Activated CD8-positive, alpha-beta T cell treated with anti-CD3 and anti-CD28 coated beads, Interleukin-2, amount 10 ng/mL, durations not matched to agents 7 days and 5 days (primary cell): ENCODE measurements around the gene MYCN. TPM values are rescaled to one million over a fixed set of nuclear protein-coding genes. Genes with fewer than 3 reads are reported as not detected.
"Not testable (repeated sequence)": the region's sequence is repeated elsewhere in the genome, so short reads cannot be mapped to it uniquely, and the experiment has no call there.

Experiments used
- ATAC-seq: fragments of 150-1000 bp; cut with Tn5 transposase; one replicate; pipeline ENCODE4 v1.10.0; 2021; ENCODE audit warnings: moderate library complexity
- CTCF ChIA-PET: fragments of 350-600 bp; sonication (Branson Sonifier 250); formaldehyde crosslinking; loops from one replicate; lab custom pipeline; 2021; ENCODE audit warnings: antibody characterized with exemption; lab: Charles Lee
- POLR2A ChIA-PET: fragments of 350-600 bp; sonication (Branson Sonifier 250); formaldehyde crosslinking; loops from one replicate; lab custom pipeline; 2021; ENCODE audit warnings: antibody characterized with exemption; lab: Charles Lee
- DNase-seq: peaks from one replicate; pipeline ENCODE4 v3.0.0-alpha.2; 2020
- H3K27ac Mint-ChIP-seq: one replicate; pipeline ENCODE4 v1.8.0; 2021; ENCODE audit warnings: mild to moderate bottlenecking, mixed read lengths
- H3K27me3 Mint-ChIP-seq: one replicate; pipeline ENCODE4 v1.8.0; 2021; ENCODE audit warnings: low read depth, mixed read lengths
- H3K36me3 Mint-ChIP-seq: one replicate; pipeline ENCODE4 v1.8.0; 2021; ENCODE audit warnings: low read depth, mixed read lengths
- H3K4me1 Mint-ChIP-seq: one replicate; pipeline ENCODE4 v1.8.0; 2021; ENCODE audit warnings: low read depth, mixed read lengths
- H3K4me3 Mint-ChIP-seq: one replicate; pipeline ENCODE4 v1.8.0; 2021; ENCODE audit warnings: mild to moderate bottlenecking, mixed read lengths
- H3K9me3 Mint-ChIP-seq: one replicate; pipeline ENCODE4 v1.8.0; 2022; ENCODE audit warnings: mixed read lengths; ENCODE audit not compliant: insufficient read depth
- total RNA-seq, 2 experiments: library from RNA; stranded (reverse); gene quantifications; one replicate each; pipeline ENCODE4 v1.2.3, GENCODE V29; 2021

Gene MYCN
- total RNA-seq, 2 experiments from 2014 or later = not detected

- no peak for ATAC-seq
- Mint-ChIP-seq H3K4me1 (no peaks in the 10 kb centered on the region), H3K36me3 (no peaks in the 10 kb centered on the region), H3K27me3 (no peaks in the 10 kb centered on the region), H3K27ac (no peak overlapping the region), H3K4me3 (no peak overlapping the region), H3K9me3 (peaks cover 12% of the 10 kb centered on the region)
- DNase-seq = no peak
- CTCF ChIA-PET = no interaction called here
- POLR2A ChIA-PET = no interaction called here
Observed at GRCh38 chr2:15899751-15900493, 40.4 kb upstream of the MYCN start.

GRCh38 chr2:15901095-15901807 lies 39.1 kb upstream of the MYCN start:
- POLR2A ChIA-PET = no interaction called here
- Mint-ChIP-seq H3K27ac (no peak overlapping the region), H3K27me3 (peaks cover 4% of the 10 kb centered on the region), H3K36me3 (no peaks in the 10 kb centered on the region), H3K4me1 (no peaks in the 10 kb centered on the region), H3K4me3 (no peak overlapping the region), H3K9me3 (peaks cover 12% of the 10 kb centered on the region)
- no peak for ATAC-seq
- no peak for DNase-seq
- CTCF ChIA-PET = no interaction called here

GRCh38 chr2:15901808-15902130 lies 38.6 kb upstream of the MYCN start:
- Mint-ChIP-seq H3K36me3 (no peaks in the 10 kb centered on the region), H3K27me3 (peaks cover 6% of the 10 kb centered on the region), H3K9me3 (peaks cover 12% of the 10 kb centered on the region), H3K4me1 (no peaks in the 10 kb centered on the region), H3K27ac (no peak overlapping the region), H3K4me3 (no peak overlapping the region)
- ATAC-seq = no peak
- POLR2A ChIA-PET = no interaction called here
- CTCF ChIA-PET = no interaction called here
- no peak for DNase-seq

GRCh38 chr2:15903910-15904309 lies 36.4 kb upstream of the MYCN start:
- H3K4me1 Mint-ChIP-seq, CTCF ChIA-PET, H3K27me3 Mint-ChIP-seq, H3K27ac Mint-ChIP-seq, DNase-seq, ATAC-seq, H3K36me3 Mint-ChIP-seq, POLR2A ChIA-PET, H3K9me3 Mint-ChIP-seq, H3K4me3 Mint-ChIP-seq: not testable (repeated sequence)

- DNase-seq = no peak
- no peak overlapping the region for H3K4me3 Mint-ChIP-seq
- ATAC-seq = no peak
- H3K4me1 Mint-ChIP-seq = no peaks in the 10 kb centered on the region
- CTCF ChIA-PET = no interaction called here
- H3K27me3 Mint-ChIP-seq = peaks cover 9% of the 10 kb centered on the region
- H3K27ac Mint-ChIP-seq = no peak overlapping the region
- H3K9me3 Mint-ChIP-seq = no peaks in the 10 kb centered on the region
- no peaks in the 10 kb centered on the region for H3K36me3 Mint-ChIP-seq
- POLR2A ChIA-PET = no interaction called here
Observed at GRCh38 chr2:15905267-15905645, 35.1 kb upstream of the MYCN start.

GRCh38 chr2:15905986-15906491 lies 34.3 kb upstream of the MYCN start:
- H3K27ac Mint-ChIP-seq = no peak overlapping the region
- no peaks in the 10 kb centered on the region for H3K36me3 Mint-ChIP-seq

GRCh38 chr2:15906778-15907177 lies 33.6 kb upstream of the MYCN start:
- H3K27ac Mint-ChIP-seq = no peak overlapping the region
- no peaks in the 10 kb centered on the region for H3K4me1 Mint-ChIP-seq
- no peaks in the 10 kb centered on the region for H3K36me3 Mint-ChIP-seq
- ATAC-seq = no peak
- no peak overlapping the region for H3K4me3 Mint-ChIP-seq
- peaks cover 9% of the 10 kb centered on the region for H3K27me3 Mint-ChIP-seq
- no peaks in the 10 kb centered on the region for H3K9me3 Mint-ChIP-seq
- POLR2A ChIA-PET = no interaction called here
- CTCF ChIA-PET = no interaction called here
- no peak for DNase-seq

More at GRCh38 chr2:15905986-15906491, 34.3 kb upstream of the MYCN start:
- Mint-ChIP-seq H3K4me1 (no peaks in the 10 kb centered on the region), H3K27me3 (peaks cover 9% of the 10 kb centered on the region), H3K4me3 (no peak overlapping the region), H3K9me3 (no peaks in the 10 kb centered on the region)
- no peak for DNase-seq
- POLR2A ChIA-PET = no interaction called here
- CTCF ChIA-PET = no interaction called here
- no peak for ATAC-seq

- H3K36me3 Mint-ChIP-seq = no peaks in the 10 kb centered on the region
- H3K27me3 Mint-ChIP-seq = peaks cover 9% of the 10 kb centered on the region
- H3K4me1 Mint-ChIP-seq = no peaks in the 10 kb centered on the region
- H3K4me3 Mint-ChIP-seq = no peak overlapping the region
- DNase-seq (no peak), ATAC-seq (no peak)
- ChIA-PET CTCF (no interaction called here), POLR2A (no interaction called here)
- no peaks in the 10 kb centered on the region for H3K9me3 Mint-ChIP-seq
- no peak overlapping the region for H3K27ac Mint-ChIP-seq
Observed at GRCh38 chr2:15907461-15908324, 32.7 kb upstream of the MYCN start.

GRCh38 chr2:15908371-15908770 lies 32.0 kb upstream of the MYCN start:
- H3K36me3 Mint-ChIP-seq = no peaks in the 10 kb centered on the region
- ATAC-seq (no peak), DNase-seq (no peak)
- no peaks in the 10 kb centered on the region for H3K4me1 Mint-ChIP-seq
- H3K4me3 Mint-ChIP-seq = no peak overlapping the region
- no peaks in the 10 kb centered on the region for H3K9me3 Mint-ChIP-seq
- peaks cover 9% of the 10 kb centered on the region for H3K27me3 Mint-ChIP-seq
- CTCF ChIA-PET = no interaction called here
- POLR2A ChIA-PET = no interaction called here
- H3K27ac Mint-ChIP-seq = no peak overlapping the region

- POLR2A ChIA-PET = no interaction called here
- H3K4me3 Mint-ChIP-seq = no peak overlapping the region
- H3K4me1 Mint-ChIP-seq = no peaks in the 10 kb centered on the region
- H3K27ac Mint-ChIP-seq = no peak overlapping the region
- ATAC-seq = no peak
- no peaks in the 10 kb centered on the region for H3K9me3 Mint-ChIP-seq
- no peak for DNase-seq
- peaks cover 9% of the 10 kb centered on the region for H3K27me3 Mint-ChIP-seq
- CTCF ChIA-PET = no interaction called here
- no peaks in the 10 kb centered on the region for H3K36me3 Mint-ChIP-seq
Observed at GRCh38 chr2:15909157-15909556, 31.2 kb upstream of the MYCN start.

- ChIA-PET POLR2A (no interaction called here), CTCF (no interaction called here)
- no peaks in the 10 kb centered on the region for H3K9me3 Mint-ChIP-seq
- H3K27ac Mint-ChIP-seq = no peak overlapping the region
- no peak overlapping the region for H3K4me3 Mint-ChIP-seq
- H3K4me1 Mint-ChIP-seq = no peaks in the 10 kb centered on the region
- DNase-seq = no peak
- peaks cover 9% of the 10 kb centered on the region for H3K27me3 Mint-ChIP-seq
- no peak for ATAC-seq
- H3K36me3 Mint-ChIP-seq = no peaks in the 10 kb centered on the region
Observed at GRCh38 chr2:15909736-15910135, 30.6 kb upstream of the MYCN start.

GRCh38 chr2:15911270-15911669 lies 29.1 kb upstream of the MYCN start:
- H3K9me3 Mint-ChIP-seq, CTCF ChIA-PET: not testable (repeated sequence)
- POLR2A ChIA-PET = interaction anchor here (0.6 kb wide), 1 partner anchor 1527 kb away, joined by 3 read pairs; no protein-coding TSS in a partner anchor

More at GRCh38 chr2:15911270-15911669, 29.1 kb upstream of the MYCN start:
- H3K4me1 Mint-ChIP-seq, DNase-seq, ATAC-seq, H3K27me3 Mint-ChIP-seq, H3K27ac Mint-ChIP-seq, H3K36me3 Mint-ChIP-seq, H3K4me3 Mint-ChIP-seq: not testable (repeated sequence)
